Kidney epithelial cell (primary cell): ENCODE measurements around the gene MARK4. TPM values are rescaled to one million over a fixed set of nuclear protein-coding genes. Genes with fewer than 3 reads are reported as not detected.
"Not testable (repeated sequence)": the region's sequence is repeated elsewhere in the genome, so short reads cannot be mapped to it uniquely, and the experiment has no call there.

Source experiments
- DNase-seq: peaks from one replicate; pipeline ENCODE4 v3.0.0-alpha.2; 2010; ENCODE audit warnings: low read depth
- H3K27me3 ChIP-seq: 2 replicates; pipeline ENCODE4 v1.6.0; 2011; ENCODE audit warnings: low read length; ENCODE audit not compliant: control insufficient read depth, insufficient read depth
- H3K36me3 ChIP-seq: 2 replicates; pipeline ENCODE4 v1.5.1; 2011; ENCODE audit warnings: low read length; ENCODE audit not compliant: control insufficient read depth, insufficient read depth
- H3K4me3 ChIP-seq: 2 replicates; pipeline ENCODE4 v1.5.1; 2011; ENCODE audit warnings: low read depth, mild to moderate bottlenecking, control low read depth, low read length
- CTCF ChIP-seq: IDR thresholded peaks from 2 replicates; pipeline ENCODE4 v1.5.1; 2011; ENCODE audit warnings: mild to moderate bottlenecking, moderate library complexity, low read length, control low read depth, inconsistent platforms; ENCODE audit not compliant: insufficient read depth, poor library complexity, severe bottlenecking
- total RNA-seq: library from RNA; depleted of rRNA; stranded (reverse); fragments of >200 nt; gene quantifications from 2 replicates; pipeline ENCODE4 v1.2.3, GENCODE V29; 2015

MARK4 gene
- total RNA-seq, 1 donor from 2014 or later: 21.9 TPM

DNA sequence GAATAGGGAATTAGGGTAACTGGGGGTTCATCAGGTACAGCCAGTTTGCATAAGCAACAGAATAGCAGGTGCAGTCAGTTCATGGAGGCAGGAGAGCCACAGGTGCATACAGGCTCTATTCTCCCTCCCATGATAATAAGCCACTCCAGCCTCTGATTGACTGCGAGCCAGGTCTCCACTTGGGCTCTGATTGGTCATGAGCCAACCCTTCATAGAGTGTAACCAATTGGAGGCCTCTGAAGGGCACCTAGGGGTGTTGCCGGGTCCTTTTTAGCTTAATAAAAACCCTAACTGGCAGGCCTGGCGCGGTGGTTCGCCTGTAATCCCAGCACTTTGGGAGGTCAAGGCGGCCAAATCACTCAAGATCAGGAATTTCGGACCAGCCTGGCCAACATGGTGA, 80.3 kb downstream of the MARK4 start:
- no peaks in the 10 kb centered on the region for H3K27me3 ChIP-seq
- TF ChIP-seq CTCF: no peak
- no peak for DNase-seq
- no peaks in the 10 kb centered on the region for H3K36me3 ChIP-seq
- no peak overlapping the region for H3K4me3 ChIP-seq

DNA sequence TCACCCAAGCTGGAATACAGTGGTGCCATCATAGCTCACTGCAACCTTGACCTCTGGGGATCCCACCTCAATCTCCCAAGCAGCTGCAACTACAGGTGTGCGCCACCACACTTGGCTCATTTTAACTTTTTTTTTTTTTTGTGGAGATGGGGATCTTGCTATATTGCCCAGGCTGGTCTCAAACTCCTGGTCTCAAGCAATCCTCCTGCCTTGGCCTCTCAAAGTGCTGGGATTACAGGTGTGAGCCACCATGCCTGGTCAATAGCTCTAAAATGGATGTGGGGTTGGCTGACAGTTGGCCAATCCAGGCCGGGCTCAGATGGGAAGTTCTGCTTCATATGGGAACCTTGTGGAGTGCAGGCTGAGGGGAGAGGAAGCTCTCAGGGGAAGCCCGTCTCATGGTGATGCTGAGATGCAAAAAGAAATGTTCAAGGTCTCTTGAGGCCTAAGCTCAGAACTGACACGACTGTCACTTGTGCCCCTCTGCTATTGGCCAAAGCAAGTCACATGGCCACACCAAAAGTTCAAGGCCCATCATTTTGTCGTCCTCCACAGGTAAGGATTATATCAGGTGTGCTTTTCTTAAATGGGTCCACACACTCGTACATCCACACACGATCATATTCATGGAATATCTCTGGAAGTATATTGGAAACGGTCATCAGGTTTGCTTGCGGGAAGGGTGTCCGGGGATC, 82.7 kb downstream of the MARK4 start:
- TF ChIP-seq CTCF: no peak
- Histone ChIP-seq H3K27me3 (no peaks in the 10 kb centered on the region), H3K4me3 (no peak overlapping the region), H3K36me3 (no peaks in the 10 kb centered on the region)
- no peak for DNase-seq

DNA sequence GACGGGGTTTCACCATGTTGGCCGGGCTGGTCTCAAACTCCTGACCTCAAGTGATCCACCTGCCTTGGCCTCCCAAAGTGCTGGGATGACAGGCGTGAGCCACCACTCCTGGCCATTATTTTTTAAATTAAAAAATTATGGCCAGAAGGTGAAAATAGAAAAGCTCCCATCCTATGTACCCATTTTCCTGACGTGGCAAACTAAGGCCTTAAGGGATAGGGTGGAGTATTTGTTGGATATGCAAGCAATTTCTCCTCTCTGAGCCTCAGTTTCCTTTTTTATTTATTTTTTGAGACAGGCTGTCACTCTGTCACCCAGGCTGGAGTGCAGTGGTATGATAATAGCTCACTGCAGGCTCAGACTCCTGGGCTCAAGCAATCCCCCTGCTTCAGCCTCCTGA, 83.8 kb downstream of the MARK4 start:
- not testable (repeated sequence) for H3K36me3 ChIP-seq, H3K4me3 ChIP-seq, DNase-seq, H3K27me3 ChIP-seq

- Histone ChIP-seq H3K27me3 (peaks cover 14% of the 10 kb centered on the region), H3K36me3 (no peaks in the 10 kb centered on the region), H3K4me3 (no peak overlapping the region)
- no peak for DNase-seq
- no peak for TF ChIP-seq CTCF
Observed at GRCh38 chr19:45336696-45337251, 85.7 kb downstream of the MARK4 start.

- Histone ChIP-seq H3K27me3 (peaks cover 14% of the 10 kb centered on the region), H3K4me3 (no peak overlapping the region), H3K36me3 (no peaks in the 10 kb centered on the region)
- TF ChIP-seq CTCF: no peak
- no peak for DNase-seq
Observed at GRCh38 chr19:45339629-45340028, 88.6 kb downstream of the MARK4 start.

DNA sequence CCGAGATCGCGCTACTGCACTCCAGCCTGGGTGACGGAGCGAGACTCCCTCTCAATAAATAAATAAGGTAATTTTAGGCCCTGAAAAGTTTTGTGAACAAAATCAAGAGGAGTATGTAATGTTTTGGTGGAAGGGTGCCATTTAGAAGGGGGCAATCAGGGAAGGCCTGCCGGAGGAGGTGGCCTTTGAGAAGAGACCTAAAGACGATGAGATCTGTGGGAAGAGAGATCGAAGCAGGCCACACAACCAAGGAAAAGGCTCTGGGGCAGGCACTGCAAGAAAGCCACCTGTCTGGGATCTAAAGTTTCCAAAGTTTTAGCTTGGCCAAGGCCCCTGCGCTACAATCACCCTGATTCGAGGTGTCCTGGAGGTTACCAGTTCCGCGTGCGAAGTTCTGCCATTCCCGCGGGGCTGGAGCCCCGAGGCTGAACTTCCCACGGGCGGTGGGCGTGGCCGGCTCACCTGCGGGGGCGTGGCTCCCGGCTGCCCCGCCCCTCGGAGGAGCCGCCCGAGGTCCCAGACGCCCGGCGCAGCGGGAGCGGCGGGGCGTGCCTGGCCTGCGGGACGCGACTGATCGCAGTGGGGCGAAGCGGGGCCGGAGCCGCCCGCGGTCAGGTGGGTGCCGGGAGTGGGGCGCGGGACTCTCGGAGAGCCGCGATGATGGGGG, 89.3 kb downstream of the MARK4 start, which contains the start of gene KLC3:
Gene KLC3, plus strand, starts transcription at position 519 of the 667 bp plus-strand sequence. CDS start 4,792 bp downstream, outside the sequence.
- no peak for DNase-seq
- no peak for TF ChIP-seq CTCF
- H3K4me3 ChIP-seq: peak within 1 kb of the TSS; percentile 29
- no peaks in the 10 kb centered on the region for H3K36me3 ChIP-seq
- peaks cover 16% of the 10 kb centered on the region for H3K27me3 ChIP-seq
